HCT116 (cell line): ENCODE data around the gene TPO. TPM values are rescaled to one million over a fixed set of nuclear protein-coding genes. Genes with fewer than 3 reads are reported as not detected.
"Not testable (repeated sequence)": the region's sequence is repeated elsewhere in the genome, so short reads cannot be mapped to it uniquely, and the experiment has no call there.

Experiments used
- ATAC-seq: fragments of 200-7000 bp; cut with Tn5 transposase; 2 replicates; pipeline ENCODE4 v1.9.1; 2020; ENCODE audit warnings: mild to moderate bottlenecking, moderate library complexity
- BruUV-seq: library from RNA; stranded (reverse); fragments of 400-500 nt; replicated peaks from 2 replicates; lab custom pipeline; 2021; lab: Mats Ljungman, UMichigan
- CTCF ChIA-PET: fragments of 300-600 bp; sonication (Branson Sonifier 250); formaldehyde crosslinking; loops from one replicate; lab custom pipeline; 2021; ENCODE audit warnings: antibody characterized with exemption; lab: Charles Lee
- POLR2A ChIA-PET: fragments of 300-600, 350-600 bp; sonication (Branson Sonifier 250); formaldehyde crosslinking; loops from one replicate; lab custom pipeline; 2021; ENCODE audit warnings: antibody characterized with exemption; lab: Charles Lee
- RAD21 ChIA-PET, 2 experiments: fragments of 300-600 bp; sonication (Branson Sonifier 250); formaldehyde crosslinking; loops; one replicate each; lab custom pipeline; 2023; ENCODE audit warnings: low total read pairs in 2 of 2; ENCODE audit not compliant: uncharacterized antibody in 2 of 2, unreplicated experiment in 2 of 2, low non-redundant PET in 1 of 2; lab: Charles Lee
- DNase-seq: peaks from one replicate; pipeline ENCODE4 v3.0.0-alpha.2; 2010; ENCODE audit warnings: low read depth, low spot score
- H2AFZ ChIP-seq: fragments of 200-600 bp; shearing (Covaris generic), sonication (generic); 2 replicates; pipeline ENCODE4 v1.6.1; 2017; ENCODE audit warnings: low read depth, mixed run types, mixed read lengths, antibody characterized with exemption, low read length; ENCODE audit not compliant: poor library complexity, severe bottlenecking
- H3K27ac ChIP-seq: 2 replicates; pipeline ENCODE4 v1.5.1; 2012; ENCODE audit warnings: low read depth, low read length
- H3K27me3 ChIP-seq: fragments of 200-600 bp; sonication (generic); 2 replicates; pipeline ENCODE4 v1.6.1; 2016; ENCODE audit warnings: mixed run types, low read length, mixed read lengths; ENCODE audit not compliant: insufficient read depth
- H3K36me3 ChIP-seq, 2 experiments: fragments of 200-500 bp in 1 of 2; fragments of 200-600 bp in 1 of 2; sonication (Bioruptor generic) in 1 of 2; sonication (generic) in 1 of 2; 2 replicates each; pipeline versions ENCODE4 v1.5.1 to v1.6.1; 2014 to 2016; ENCODE audit warnings: low read length in 2 of 2, inconsistent platforms in 1 of 2, mixed read lengths in 1 of 2, mixed run types in 1 of 2; ENCODE audit not compliant: insufficient read depth in 2 of 2, control insufficient read depth in 1 of 2
- H3K4me1 ChIP-seq, 2 experiments: fragments of 200-600 bp in 1 of 2; sonication (generic) in 1 of 2; 2 replicates each; pipeline versions ENCODE4 v1.5.1 to v1.6.1; 2012 to 2017; ENCODE audit warnings: low read length in 2 of 2, inconsistent platforms in 1 of 2, mild to moderate bottlenecking in 1 of 2, mixed read lengths in 1 of 2, mixed run types in 1 of 2, moderate library complexity in 1 of 2; ENCODE audit not compliant: insufficient read depth in 2 of 2, control insufficient read depth in 1 of 2
- H3K4me2 ChIP-seq: fragments of 200-600 bp; sonication (generic); 2 replicates; pipeline ENCODE4 v1.6.1; 2017; ENCODE audit warnings: mixed run types, low read length, mixed read lengths
- H3K4me3 ChIP-seq, 2 experiments: fragments of 200-600 bp in 1 of 2; sonication (generic) in 1 of 2; replicated peaks in 1 of 2; 2 replicates each; pipeline ENCODE4 v1.5.1; 2011 to 2016; ENCODE audit warnings: low read length in 2 of 2, control low read depth in 1 of 2, low read depth in 1 of 2, mild to moderate bottlenecking in 1 of 2, mixed read lengths in 1 of 2, mixed run types in 1 of 2
- H3K79me2 ChIP-seq: fragments of 200-600 bp; sonication (generic); 2 replicates; pipeline ENCODE4 v1.6.1; 2017; ENCODE audit warnings: mild to moderate bottlenecking, mixed run types, low read length, moderate library complexity, mixed read lengths; ENCODE audit not compliant: insufficient read depth
- H3K9ac ChIP-seq: fragments of 200-600 bp; sonication (generic); 2 replicates; pipeline ENCODE4 v1.6.1; 2016; ENCODE audit warnings: low read length, mixed read lengths
- H3K9me2 ChIP-seq: fragments of 200-600 bp; sonication (generic), shearing (Covaris generic); 2 replicates; pipeline ENCODE4 v1.6.1; 2017; ENCODE audit warnings: mixed run types, mild to moderate bottlenecking, moderate library complexity; ENCODE audit not compliant: insufficient read depth
- H3K9me3 ChIP-seq, 2 experiments: fragments of 200-500 bp in 1 of 2; fragments of 200-600 bp in 1 of 2; sonication (Bioruptor generic) in 1 of 2; sonication (generic) in 1 of 2; 2 replicates each; pipeline ENCODE4 v1.6.1; 2014 to 2017; ENCODE audit warnings: low read length in 2 of 2, mixed read lengths in 2 of 2, inconsistent platforms in 1 of 2, low read depth in 1 of 2, mild to moderate bottlenecking in 1 of 2, mixed run types in 1 of 2, moderate library complexity in 1 of 2; ENCODE audit not compliant: control insufficient read depth in 1 of 2, insufficient read depth in 1 of 2
- H4K20me1 ChIP-seq: fragments of 200-600 bp; sonication (generic), shearing (Covaris generic); 2 replicates; pipeline ENCODE4 v1.6.1; 2017; ENCODE audit warnings: mixed run types, mild to moderate bottlenecking, moderate library complexity; ENCODE audit not compliant: insufficient read depth
- ATF3 ChIP-seq: IDR thresholded peaks from 2 replicates; pipeline ENCODE4 v1.6.1; 2012
- CBX3 ChIP-seq: IDR thresholded peaks from 2 replicates; pipeline ENCODE4 v1.6.1; 2012; ENCODE audit warnings: low read depth
- CTCF ChIP-seq, 3 experiments: fragments of 200-600 bp in 1 of 3; sonication (generic) in 1 of 3; IDR thresholded peaks in 2 of 3; conservative IDR thresholded peaks in 1 of 3; 2 replicates each; pipeline ENCODE4 v1.5.1; 2012 to 2017; ENCODE audit warnings: low read depth in 2 of 3, low read length in 2 of 3, antibody characterized with exemption in 1 of 3, borderline replicate concordance in 1 of 3, control low read depth in 1 of 3, mild to moderate bottlenecking in 1 of 3, mixed read lengths in 1 of 3, mixed run types in 1 of 3, moderate library complexity in 1 of 3; ENCODE audit not compliant: insufficient read depth in 1 of 3
- EGR1 ChIP-seq: IDR thresholded peaks from 2 replicates; pipeline ENCODE4 v1.6.1; 2012; ENCODE audit warnings: low read depth
- EZH2 ChIP-seq: fragments of 200-600 bp; sonication (generic); IDR thresholded peaks from 2 replicates; pipeline ENCODE4 v1.6.1; 2017; ENCODE audit warnings: antibody characterized with exemption, mixed run types
- FOSL1 ChIP-seq: IDR thresholded peaks from 2 replicates; pipeline ENCODE4 v1.6.1; 2012; ENCODE audit warnings: low read depth
- POLR2A ChIP-seq: IDR thresholded peaks from 2 replicates; pipeline ENCODE4 v1.7.0; 2011; ENCODE audit warnings: borderline replicate concordance; ENCODE audit not compliant: insufficient read depth, insufficient read length; ENCODE audit errors: extremely low read depth
- POLR2AphosphoS5 ChIP-seq: IDR thresholded peaks from 2 replicates; pipeline ENCODE4 v1.6.1; 2011; ENCODE audit warnings: mild to moderate bottlenecking, low read depth, low read length, moderate library complexity
- REST ChIP-seq: IDR thresholded peaks from 2 replicates; pipeline ENCODE4 v1.6.1; 2012; ENCODE audit warnings: low read depth
- SIN3A ChIP-seq: IDR thresholded peaks from 2 replicates; pipeline ENCODE4 v1.6.1; 2012; ENCODE audit warnings: low read depth
- TCF7L2 ChIP-seq: IDR thresholded peaks from 2 replicates; pipeline ENCODE4 v1.7.0; 2011; ENCODE audit warnings: borderline replicate concordance, inconsistent platforms; ENCODE audit not compliant: insufficient read depth, insufficient read length; ENCODE audit errors: extremely low read depth
- YY1 ChIP-seq: IDR thresholded peaks from 2 replicates; pipeline ENCODE4 v1.6.1; 2011; ENCODE audit warnings: low read length, low read depth, moderate library complexity, mild to moderate bottlenecking; ENCODE audit not compliant: insufficient replicate concordance; ENCODE audit errors: extremely low read depth
- ZBTB33 ChIP-seq: IDR thresholded peaks from 2 replicates; pipeline ENCODE4 v1.6.1; 2011; ENCODE audit warnings: mild to moderate bottlenecking, low read length, moderate library complexity; ENCODE audit not compliant: insufficient replicate concordance; ENCODE audit errors: extremely low read depth
- ZFX ChIP-seq: fragments of 450-650 bp; IDR thresholded peaks from 2 replicates; pipeline ENCODE4 v1.6.1; 2017
- ZNF274 ChIP-seq: fragments of 200-500 bp; sonication (Bioruptor generic); IDR thresholded peaks from 2 replicates; pipeline ENCODE4 v1.6.1; 2014; ENCODE audit warnings: mild to moderate bottlenecking, low read depth, low read length, inconsistent platforms
- intact Hi-C: fragments of 100-400 bp; cut with micrococcal nuclease; formaldehyde crosslinking; loops from 2 replicates; pipeline ENCODE4 v1.10.0; 2022
- total RNA-seq: library from RNA; stranded (reverse); gene quantifications from one replicate; pipeline ENCODE4 v1.2.1, GENCODE V29; 2021; ENCODE audit not compliant: unreplicated experiment

The TPO gene
- total RNA-seq, 1 experiment from 2014 or later, result not detected

- no peaks in the 10 kb centered on the region for H3K9me2 ChIP-seq
- ChIA-PET CTCF (no interaction called here), POLR2A (no interaction called here), RAD21 (no interaction called here)
- no peak overlapping the region for H3K9ac ChIP-seq
- DNase-seq (no peak), ATAC-seq (no peak)
- no peak overlapping the region for H3K4me3 ChIP-seq
- H3K4me1 ChIP-seq, result no peaks in the 10 kb centered on the region
- no peak overlapping the region for H3K4me2 ChIP-seq
- no peaks in the 10 kb centered on the region for H4K20me1 ChIP-seq
- no TSS peak for BruUV-seq
- H3K79me2 ChIP-seq, result no peaks in the 10 kb centered on the region
- TF ChIP-seq EZH2 (no peak), REST (no peak), CBX3 (no peak), SIN3A (no peak), ATF3 (no peak), ZNF274 (no peak), ZBTB33 (no peak), POLR2A (no peak), EGR1 (no peak), TCF7L2 (no peak), ZFX (no peak), YY1 (no peak), POLR2AphosphoS5 (no peak), CTCF (IDR thresholded peaks at IDR 0.05 in 2 of 3, conservative IDR thresholded peaks at IDR 0.05 in 1 of 3; ENCODE audit: borderline replicate concordance in 1 of 3, insufficient read depth in 1 of 3, low read depth in 2 of 3, low read length in 2 of 3) (no peak), FOSL1 (no peak)
- H2AFZ ChIP-seq, result no peak overlapping the region
- H3K27me3 ChIP-seq, result no peaks in the 10 kb centered on the region
- intact Hi-C loops, result no loop called here
- no peak overlapping the region for H3K27ac ChIP-seq
- H3K9me3 ChIP-seq, result no peaks in the 10 kb centered on the region
- no peaks in the 10 kb centered on the region for H3K36me3 ChIP-seq
Measured at GRCh38 chr2:1491751-1492150, 78.5 kb downstream of the TPO start.

- H3K4me2 ChIP-seq, H3K27ac ChIP-seq, H3K9me2 ChIP-seq, H3K9me3 ChIP-seq, H3K4me3 ChIP-seq, H3K4me1 ChIP-seq, H3K9ac ChIP-seq, CTCF ChIA-PET, POLR2A ChIA-PET, BruUV-seq, DNase-seq, RAD21 ChIA-PET, H3K27me3 ChIP-seq, H4K20me1 ChIP-seq, H2AFZ ChIP-seq, intact Hi-C loops, H3K36me3 ChIP-seq, ATAC-seq, H3K79me2 ChIP-seq: not testable (repeated sequence)
Measured at GRCh38 chr2:1492231-1492630, 79.0 kb downstream of the TPO start.
